HAP-1 (cell line): ENCODE results near the gene OR8G1.

Experiments
- DNase-seq, 2 experiments: peaks; one replicate each; pipeline ENCODE4 v3.0.0-alpha.2; 2016 to 2020; ENCODE audit warnings: low spot score in 2 of 2
- H3K27me3 ChIP-seq: fragments of 250-450 bp; sonication (Bioruptor Pico); 2 replicates; pipeline ENCODE4 v1.5.1; 2020; ENCODE audit warnings: low read depth, mild to moderate bottlenecking, moderate library complexity
- H3K36me3 ChIP-seq: fragments of 250-450 bp; sonication (Bioruptor Pico); replicated peaks from 2 replicates; pipeline ENCODE4 v1.5.1; 2020; ENCODE audit warnings: mild to moderate bottlenecking
- H3K4me1 ChIP-seq: fragments of 250-450 bp; sonication (Bioruptor Pico); 2 replicates; pipeline ENCODE4 v1.5.1; 2020; ENCODE audit warnings: mild to moderate bottlenecking
- H3K4me3 ChIP-seq: fragments of 250-450 bp; sonication (Bioruptor Pico); 2 replicates; pipeline ENCODE4 v1.5.1; 2020; ENCODE audit warnings: mild to moderate bottlenecking, moderate library complexity
- H3K9me3 ChIP-seq: fragments of 250-450 bp; sonication (Bioruptor Pico); 2 replicates; pipeline ENCODE4 v1.5.1; 2020; ENCODE audit warnings: mild to moderate bottlenecking, moderate library complexity
- in situ Hi-C: fragments of 300-500 bp; cut with MboI; formaldehyde crosslinking; loops from 3 replicates; pipeline ENCODE4 v1.14.3; 2020; ENCODE audit warnings: low sequenced_read_pairs, inconsistent platforms, mixed read lengths

OR8G1 gene

GRCh38 chr11:124277207-124277606 lies 36.3 kb downstream of the OR8G1 start:
- no peak for DNase-seq
- no peaks in the 10 kb centered on the region for H3K4me1 ChIP-seq
- H3K9me3 ChIP-seq, result no peaks in the 10 kb centered on the region
- H3K36me3 ChIP-seq, result no peaks in the 10 kb centered on the region
- no peak overlapping the region for H3K4me3 ChIP-seq
- no peaks in the 10 kb centered on the region; the same call in 1 of the 2 replicates for H3K27me3 ChIP-seq
- in situ Hi-C loops, result no loop called here

GRCh38 chr11:124277804-124278203 lies 36.9 kb downstream of the OR8G1 start:
- in situ Hi-C loops, result no loop called here
- H3K36me3 ChIP-seq, result no peaks in the 10 kb centered on the region
- H3K27me3 ChIP-seq, result no peaks in the 10 kb centered on the region; the same call in 1 of the 2 replicates
- no peaks in the 10 kb centered on the region for H3K4me1 ChIP-seq
- DNase-seq, result no peak
- no peak overlapping the region for H3K4me3 ChIP-seq
- no peaks in the 10 kb centered on the region for H3K9me3 ChIP-seq

- in situ Hi-C loops, result no loop called here
- no peaks in the 10 kb centered on the region for H3K36me3 ChIP-seq
- DNase-seq, result no peak
- H3K4me1 ChIP-seq, result no peaks in the 10 kb centered on the region
- no peak overlapping the region for H3K4me3 ChIP-seq
- no peaks in the 10 kb centered on the region; the same call in 1 of the 2 replicates for H3K27me3 ChIP-seq
- H3K9me3 ChIP-seq, result no peaks in the 10 kb centered on the region
Observed at GRCh38 chr11:124278261-124278660, 37.4 kb downstream of the OR8G1 start.

- Histone ChIP-seq H3K36me3 (no peaks in the 10 kb centered on the region), H3K27me3 (no peaks in the 10 kb centered on the region), H3K4me1 (no peaks in the 10 kb centered on the region), H3K4me3 (no peak overlapping the region), H3K9me3 (no peaks in the 10 kb centered on the region)
- no peak for DNase-seq
- in situ Hi-C loops, result no loop called here
Observed at GRCh38 chr11:124285610-124286344, 44.9 kb downstream of the OR8G1 start.

GRCh38 chr11:124294687-124295086 lies 53.8 kb downstream of the OR8G1 start:
- DNase-seq, result no peak
- H3K9me3 ChIP-seq, result no peaks in the 10 kb centered on the region
- in situ Hi-C loops, result no loop called here
- H3K36me3 ChIP-seq, result no peaks in the 10 kb centered on the region
- H3K4me3 ChIP-seq, result no peak overlapping the region
- no peaks in the 10 kb centered on the region for H3K4me1 ChIP-seq
- no peaks in the 10 kb centered on the region for H3K27me3 ChIP-seq

- H3K4me1 ChIP-seq, result no peaks in the 10 kb centered on the region
- no peaks in the 10 kb centered on the region for H3K36me3 ChIP-seq
- H3K9me3 ChIP-seq, result no peaks in the 10 kb centered on the region
- in situ Hi-C loops, result no loop called here
- DNase-seq, result no peak
- no peak overlapping the region for H3K4me3 ChIP-seq
- H3K27me3 ChIP-seq, result no peaks in the 10 kb centered on the region
Observed at GRCh38 chr11:124296016-124296415, 55.1 kb downstream of the OR8G1 start.

GRCh38 chr11:124297921-124298320 lies 57.0 kb downstream of the OR8G1 start:
- Histone ChIP-seq H3K36me3 (no peaks in the 10 kb centered on the region), H3K27me3 (no peaks in the 10 kb centered on the region), H3K9me3 (no peaks in the 10 kb centered on the region), H3K4me3 (no peak overlapping the region), H3K4me1 (no peaks in the 10 kb centered on the region)
- DNase-seq, result no peak
- in situ Hi-C loops, result no loop called here

GRCh38 chr11:124301548-124301947 lies 60.7 kb downstream of the OR8G1 start:
- H3K4me3 ChIP-seq, result no peak overlapping the region
- H3K4me1 ChIP-seq, result no peaks in the 10 kb centered on the region
- H3K36me3 ChIP-seq, result no peaks in the 10 kb centered on the region
- no peak for DNase-seq
- no peaks in the 10 kb centered on the region for H3K9me3 ChIP-seq
- in situ Hi-C loops, result no loop called here
- no peaks in the 10 kb centered on the region for H3K27me3 ChIP-seq

- no peaks in the 10 kb centered on the region for H3K4me1 ChIP-seq
- in situ Hi-C loops, result no loop called here
- no peaks in the 10 kb centered on the region for H3K36me3 ChIP-seq
- no peaks in the 10 kb centered on the region for H3K9me3 ChIP-seq
- no peaks in the 10 kb centered on the region for H3K27me3 ChIP-seq
- no peak for DNase-seq
- H3K4me3 ChIP-seq, result no peak overlapping the region
Observed at GRCh38 chr11:124302347-124303125, 61.6 kb downstream of the OR8G1 start.
